WERI-Rb-1 (cell line): ENCODE measurements around the gene NPEPL1.

Source experiments
- DNase-seq: peaks from one replicate; pipeline ENCODE4 v3.0.0-alpha.2; 2020
- H3K27ac ChIP-seq: fragments of 250-450 bp; sonication (Bioruptor Pico); 2 replicates; pipeline ENCODE4 v1.5.1; 2020; ENCODE audit warnings: mild to moderate bottlenecking, moderate library complexity
- H3K27me3 ChIP-seq: fragments of 250-450 bp; sonication (Bioruptor Pico); 2 replicates; pipeline ENCODE4 v1.5.1; 2021; ENCODE audit warnings: mild to moderate bottlenecking, low read depth, moderate library complexity; ENCODE audit not compliant: insufficient read depth, severe bottlenecking
- H3K36me3 ChIP-seq: fragments of 250-450 bp; sonication (Bioruptor Pico); 2 replicates; pipeline ENCODE4 v1.5.1; 2020; ENCODE audit warnings: mild to moderate bottlenecking, moderate library complexity
- H3K4me3 ChIP-seq: 2 replicates; pipeline ENCODE4 v1.5.1; 2011; ENCODE audit warnings: low read depth, mild to moderate bottlenecking, control low read depth, low read length
- H3K9me3 ChIP-seq: fragments of 250-450 bp; sonication (Bioruptor Pico); 2 replicates; pipeline ENCODE4 v1.5.1; 2021; ENCODE audit warnings: mild to moderate bottlenecking, moderate library complexity; ENCODE audit not compliant: severe bottlenecking
- CTCF ChIP-seq: IDR thresholded peaks from 2 replicates; pipeline ENCODE4 v1.5.1; 2011; ENCODE audit warnings: low read depth, mild to moderate bottlenecking, control low read depth, inconsistent platforms, low read length

Gene NPEPL1

GRCh38 chr20:58711266-58712051, 18.9 kb downstream of the NPEPL1 start:
- no peak for DNase-seq
- no peak overlapping the region for H3K27ac ChIP-seq
- TF ChIP-seq CTCF, result no peak
- no peaks in the 10 kb centered on the region; the same call in 1 of the 2 replicates for H3K36me3 ChIP-seq
- no peaks in the 10 kb centered on the region for H3K9me3 ChIP-seq
- no peak overlapping the region for H3K4me3 ChIP-seq
- H3K27me3 ChIP-seq, result no peaks in the 10 kb centered on the region

- H3K4me3 ChIP-seq, result no peak overlapping the region
- DNase-seq, result no peak
- no peaks in the 10 kb centered on the region for H3K9me3 ChIP-seq
- H3K27ac ChIP-seq, result no peak overlapping the region
- no peaks in the 10 kb centered on the region for H3K27me3 ChIP-seq
- no peak for TF ChIP-seq CTCF
- H3K36me3 ChIP-seq, result no peaks in the 10 kb centered on the region; the same call in 1 of the 2 replicates
Measured at GRCh38 chr20:58712151-58712791, 19.7 kb downstream of the NPEPL1 start.

GRCh38 chr20:58712806-58713731, 20.5 kb downstream of the NPEPL1 start:
- no peaks in the 10 kb centered on the region for H3K36me3 ChIP-seq
- no peak overlapping the region for H3K27ac ChIP-seq
- no peak for DNase-seq
- no peak overlapping the region for H3K4me3 ChIP-seq
- TF ChIP-seq CTCF, result no peak
- no peaks in the 10 kb centered on the region for H3K9me3 ChIP-seq
- no peaks in the 10 kb centered on the region for H3K27me3 ChIP-seq

- Histone ChIP-seq H3K36me3 (no peaks in the 10 kb centered on the region), H3K4me3 (no peak overlapping the region), H3K27ac (no peak overlapping the region), H3K9me3 (no peaks in the 10 kb centered on the region), H3K27me3 (no peaks in the 10 kb centered on the region)
- TF ChIP-seq CTCF, result no peak
- DNase-seq, result no peak
Measured at GRCh38 chr20:58713801-58714339, 21.3 kb downstream of the NPEPL1 start.

GRCh38 chr20:58714340-58714922, 21.8 kb downstream of the NPEPL1 start:
- no peak for DNase-seq
- Histone ChIP-seq H3K36me3 (no peaks in the 10 kb centered on the region), H3K27me3 (no peaks in the 10 kb centered on the region), H3K9me3 (no peaks in the 10 kb centered on the region), H3K4me3 (no peak overlapping the region), H3K27ac (no peak overlapping the region)
- TF ChIP-seq CTCF, result no peak
